ENCODE data around the gene HPS5. TPM values are rescaled to one million over a fixed set of nuclear protein-coding genes. Genes with fewer than 3 reads are reported as not detected.

The HPS5 gene
- total RNA-seq, 4 donors from 2014 or later: 10.8 to 21.2 (median 15.5) TPM

DNA sequence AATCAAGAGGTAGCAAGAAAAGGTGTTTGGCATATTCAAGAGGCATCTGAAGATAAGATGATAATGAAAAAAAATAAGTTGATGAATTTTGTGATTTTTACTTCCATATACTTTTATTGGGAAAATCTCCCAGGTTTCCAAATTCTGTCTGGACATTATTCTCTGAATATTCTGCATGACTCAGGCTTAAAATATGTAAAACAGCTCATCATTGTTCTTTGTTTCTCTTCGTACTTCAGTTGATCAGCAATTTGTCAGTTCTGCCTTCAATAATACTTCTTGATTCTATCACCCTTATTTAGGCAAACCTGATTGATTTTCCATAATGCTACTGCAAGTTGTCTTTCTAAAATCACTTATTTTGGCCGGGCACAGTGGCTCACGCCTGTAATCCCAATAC is 30.6 kb upstream of the HPS5 start:
- no peak for DNase-seq
- TF ChIP-seq CTCF (IDR thresholded peaks at IDR 0.05) (no peak), POLR2A (IDR thresholded peaks at IDR 0.05) (no peak)
- Histone ChIP-seq H3K36me3 (peaks cover 4 to 82% (median 8%) of the 10 kb centered on the region in 3 donors), H3K27ac (no peak overlapping the region), H3K4me1 (no peaks in the 10 kb centered on the region), H3K27me3 (no peaks in the 10 kb centered on the region), H3K9me3 (no peaks in the 10 kb centered on the region), H3K4me3 (no peak overlapping the region)
- WGBS, 2 donors: 75 to 76% methylated on average over 3 of the region's 3 CpGs
- intact Hi-C loops (cut with DNase I): no loop called here

DNA sequence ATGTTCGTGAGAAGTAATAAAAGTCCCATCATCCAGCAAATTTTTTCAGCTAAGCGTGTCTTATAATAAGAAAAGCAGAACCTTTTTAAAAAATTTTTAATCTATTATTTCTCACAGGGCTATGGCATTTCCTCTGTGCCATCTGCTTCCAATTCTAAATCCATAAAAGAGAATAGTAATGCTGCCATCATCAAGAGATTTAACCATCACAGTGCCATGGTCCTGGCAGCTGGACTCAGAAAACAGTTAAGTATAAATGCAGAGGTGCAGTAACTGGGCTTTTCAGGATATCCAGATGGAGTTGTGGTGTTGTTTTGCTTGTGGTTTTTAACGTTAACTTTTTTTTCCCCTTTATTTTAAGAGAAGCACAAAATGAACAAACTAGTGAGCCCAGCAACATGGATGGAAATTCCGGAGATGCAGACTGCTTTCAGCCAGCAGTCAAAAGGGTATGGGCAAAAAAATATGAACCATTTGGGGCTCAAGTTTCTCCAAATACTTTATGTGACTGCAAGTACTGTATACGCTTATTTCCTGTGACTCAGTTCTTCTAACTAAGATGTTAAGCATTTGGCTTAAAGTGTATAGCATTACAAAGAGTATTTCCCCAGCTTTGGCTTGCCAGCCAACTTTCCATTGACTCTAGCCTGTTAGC is 25.7 kb upstream of the HPS5 start:
- TF ChIP-seq CTCF (IDR thresholded peaks at IDR 0.05): no peak
- TF ChIP-seq POLR2A (IDR thresholded peaks at IDR 0.05): no peak
- no peaks in the 10 kb centered on the region for H3K27me3 ChIP-seq
- intact Hi-C loops (cut with DNase I): no loop called here
- H3K9me3 ChIP-seq: no peaks in the 10 kb centered on the region
- WGBS, 2 donors: 78 to 87% methylated on average over 5 of the region's 5 CpGs
- no peaks in the 10 kb centered on the region for H3K4me1 ChIP-seq
- H3K27ac ChIP-seq: no peak overlapping the region
- H3K4me3 ChIP-seq: no peak overlapping the region
- DNase-seq: no peak
- H3K36me3 ChIP-seq: peaks cover 7 to 82% (median 13%) of the 10 kb centered on the region in 3 donors

GRCh38 chr11:18332891-18333290 is 11.0 kb upstream of the HPS5 start:
- Histone ChIP-seq H3K27ac (no peak overlapping the region), H3K9me3 (no peaks in the 10 kb centered on the region), H3K4me3 (no peak overlapping the region), H3K36me3 (peaks cover 10 to 88% (median 18%) of the 10 kb centered on the region in 3 donors), H3K4me1 (peaks cover 0 to 28% (median 8%) of the 10 kb centered on the region in 3 donors), H3K27me3 (no peaks in the 10 kb centered on the region)
- 84 to 89% methylated on average over 3 of the region's 3 CpGs for WGBS, 2 donors
- TF ChIP-seq CTCF (IDR thresholded peaks at IDR 0.05) (no peak), POLR2A (IDR thresholded peaks at IDR 0.05) (no peak)
- no peak for DNase-seq
- intact Hi-C loops (cut with DNase I): no loop called here

GRCh38 chr11:18332302-18332701 is 10.4 kb upstream of the HPS5 start:
- no peak overlapping the region for H3K4me3 ChIP-seq
- no peaks in the 10 kb centered on the region for H3K27me3 ChIP-seq
- no peaks in the 10 kb centered on the region for H3K9me3 ChIP-seq
- DNase-seq: no peak
- WGBS, 2 donors: 47 to 70% methylated on average over 1 of the region's 1 CpG
- H3K27ac ChIP-seq: no peak overlapping the region
- H3K4me1 ChIP-seq: peaks cover 0 to 29% (median 8%) of the 10 kb centered on the region in 3 donors
- peaks cover 10 to 88% (median 17%) of the 10 kb centered on the region in 3 donors for H3K36me3 ChIP-seq
- intact Hi-C loops (cut with DNase I): no loop called here
- TF ChIP-seq CTCF (IDR thresholded peaks at IDR 0.05): no peak

DNA sequence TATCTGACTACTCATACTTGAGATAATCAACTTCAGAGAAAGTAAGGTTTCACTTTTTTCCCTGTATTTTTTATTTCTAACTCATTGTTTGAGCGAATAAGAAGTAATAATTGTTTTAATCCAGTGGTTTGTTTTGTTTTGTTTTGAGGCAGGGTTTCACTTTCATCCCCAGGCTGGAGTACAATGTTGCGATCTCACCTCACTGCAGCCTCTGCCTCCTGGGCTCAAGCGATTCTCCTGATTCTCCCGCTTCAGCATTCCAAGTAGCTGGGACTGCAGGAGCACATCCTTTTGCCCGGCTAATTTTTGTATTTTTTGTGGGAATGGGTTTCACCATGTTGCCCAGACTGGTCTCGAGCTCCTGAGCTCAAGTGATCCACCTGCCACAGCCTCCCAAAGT is 9.0 kb upstream of the HPS5 start:
- H3K4me1 ChIP-seq: peaks cover 0 to 42% (median 8%) of the 10 kb centered on the region in 3 donors
- no peak for DNase-seq
- H3K36me3 ChIP-seq: peaks cover 3 to 88% (median 7%) of the 10 kb centered on the region in 3 donors
- TF ChIP-seq CTCF (IDR thresholded peaks at IDR 0.05) (no peak), POLR2A (IDR thresholded peaks at IDR 0.05) (no peak)
- H3K9me3 ChIP-seq: no peaks in the 10 kb centered on the region
- intact Hi-C loops (cut with DNase I): no loop called here
- 87 to 93% methylated on average over 5 to 6 of the region's 6 CpGs for WGBS, 2 donors
- H3K4me3 ChIP-seq: no peak overlapping the region
- no peaks in the 10 kb centered on the region for H3K27me3 ChIP-seq
- peak overlapping the region in 1 of 4 donors; percentile 80 for H3K27ac ChIP-seq

Measured in esophagus squamous epithelium (tissue), 5 donors.